ENCODE results near the gene BPTF. TPM values are rescaled to one million over a fixed set of nuclear protein-coding genes. Genes with fewer than 3 reads are reported as not detected.
"Not testable (repeated sequence)": the region's sequence is repeated elsewhere in the genome, so short reads cannot be mapped to it uniquely, and the experiment has no call there.

BPTF gene
- total and polyA plus RNA-seq, 9 donors: 54.5 to 83.2 (median 62.4) TPM

DNA sequence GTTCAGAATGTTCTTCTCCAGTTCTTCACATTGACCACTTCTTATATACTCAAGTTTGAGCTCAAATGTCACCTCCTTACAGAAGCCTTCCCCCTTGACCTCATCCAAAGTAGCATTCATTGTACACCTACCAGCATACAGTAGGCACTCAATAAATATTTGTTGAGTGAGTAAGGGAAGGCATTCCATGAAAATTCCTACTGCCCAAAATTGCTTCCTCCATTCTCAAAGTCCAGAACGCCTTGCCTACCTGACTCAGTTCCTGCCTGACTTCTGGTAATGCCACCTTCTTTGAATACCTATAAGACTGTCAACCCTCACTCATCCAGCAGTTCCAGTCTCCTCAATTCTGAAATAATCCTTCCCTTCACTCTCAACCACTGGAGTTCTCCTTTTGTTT, 14.8 kb upstream of the BPTF start:
- Histone ChIP-seq H3K9me3 (replicated peaks; ENCODE audit: control insufficient read depth, low read depth, low read length) (no peaks in the 10 kb centered on the region), H3K27ac (ENCODE audit: low read length) (no peak overlapping the region), H3K4me1 (ENCODE audit: control insufficient read depth, insufficient read depth, low read length) (no peaks in the 10 kb centered on the region), H3K36me3 (ENCODE audit: control insufficient read depth, insufficient read depth, low read length) (no peaks in the 10 kb centered on the region), H3K4me3 (ENCODE audit: low read length) (no peak overlapping the region), H3K27me3 (ENCODE audit: control insufficient read depth, insufficient read depth, low read length) (no peaks in the 10 kb centered on the region)
- WGBS (ENCODE audit: insufficient coverage): 92% methylated on average over 1 of the region's 1 CpG
- DNase-seq: no peak

DNA sequence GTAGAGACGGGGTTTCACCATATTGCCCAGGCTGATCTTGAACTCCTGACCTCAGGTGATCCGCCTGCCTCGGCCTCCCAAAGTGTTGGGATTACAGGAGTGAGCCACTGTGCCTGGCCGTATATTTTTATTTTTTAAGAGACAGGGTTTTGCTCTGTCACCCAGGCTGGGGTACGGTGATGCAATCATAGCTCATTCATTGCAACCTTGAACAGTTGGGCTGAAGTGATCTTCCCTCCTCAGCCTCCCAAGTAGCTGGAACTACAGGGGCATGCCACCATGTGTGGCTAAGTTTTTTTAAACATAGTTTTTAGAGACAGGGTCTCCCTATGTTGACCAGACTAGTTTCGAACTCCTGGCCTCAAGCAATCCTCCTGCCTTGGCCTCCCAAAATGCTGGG, 12.9 kb upstream of the BPTF start:
- H3K36me3 ChIP-seq (ENCODE audit: control insufficient read depth, insufficient read depth, low read length); H3K9me3 ChIP-seq (replicated peaks; ENCODE audit: control insufficient read depth, low read depth, low read length); H3K4me3 ChIP-seq (ENCODE audit: low read length); DNase-seq; H3K27ac ChIP-seq (ENCODE audit: low read length); H3K27me3 ChIP-seq (ENCODE audit: control insufficient read depth, insufficient read depth, low read length); H3K4me1 ChIP-seq (ENCODE audit: control insufficient read depth, insufficient read depth, low read length): not testable (repeated sequence)
- 83% methylated on average over 5 of the region's 6 CpGs for WGBS (ENCODE audit: insufficient coverage)

DNA sequence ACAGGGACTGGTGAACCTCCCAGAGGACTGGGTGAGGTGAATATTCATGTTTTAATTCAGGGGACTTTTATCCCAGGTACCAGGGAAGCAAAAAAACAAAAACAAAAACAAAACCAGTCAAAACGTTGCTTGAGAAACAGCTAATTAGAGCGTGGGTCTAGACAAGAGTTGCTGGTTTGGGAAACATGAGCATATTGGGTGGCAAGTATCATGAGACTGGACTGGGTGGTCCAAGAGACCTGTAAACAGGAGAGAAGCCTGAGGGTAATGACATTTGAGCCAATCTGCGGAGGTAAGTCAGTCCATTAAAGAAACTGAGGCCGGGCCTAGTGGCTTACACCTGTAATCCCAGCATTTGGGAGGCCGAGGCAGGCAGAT, 11.5 kb upstream of the BPTF start:
- Histone ChIP-seq H3K27ac (ENCODE audit: low read length) (no peak overlapping the region), H3K4me3 (ENCODE audit: low read length) (no peak overlapping the region), H3K9me3 (replicated peaks; ENCODE audit: control insufficient read depth, low read depth, low read length) (no peaks in the 10 kb centered on the region), H3K27me3 (ENCODE audit: control insufficient read depth, insufficient read depth, low read length) (no peaks in the 10 kb centered on the region), H3K36me3 (ENCODE audit: control insufficient read depth, insufficient read depth, low read length) (no peaks in the 10 kb centered on the region), H3K4me1 (ENCODE audit: control insufficient read depth, insufficient read depth, low read length) (no peaks in the 10 kb centered on the region)
- WGBS (ENCODE audit: insufficient coverage): 85% methylated on average over 5 of the region's 5 CpGs
- DNase-seq: no peak

DNA sequence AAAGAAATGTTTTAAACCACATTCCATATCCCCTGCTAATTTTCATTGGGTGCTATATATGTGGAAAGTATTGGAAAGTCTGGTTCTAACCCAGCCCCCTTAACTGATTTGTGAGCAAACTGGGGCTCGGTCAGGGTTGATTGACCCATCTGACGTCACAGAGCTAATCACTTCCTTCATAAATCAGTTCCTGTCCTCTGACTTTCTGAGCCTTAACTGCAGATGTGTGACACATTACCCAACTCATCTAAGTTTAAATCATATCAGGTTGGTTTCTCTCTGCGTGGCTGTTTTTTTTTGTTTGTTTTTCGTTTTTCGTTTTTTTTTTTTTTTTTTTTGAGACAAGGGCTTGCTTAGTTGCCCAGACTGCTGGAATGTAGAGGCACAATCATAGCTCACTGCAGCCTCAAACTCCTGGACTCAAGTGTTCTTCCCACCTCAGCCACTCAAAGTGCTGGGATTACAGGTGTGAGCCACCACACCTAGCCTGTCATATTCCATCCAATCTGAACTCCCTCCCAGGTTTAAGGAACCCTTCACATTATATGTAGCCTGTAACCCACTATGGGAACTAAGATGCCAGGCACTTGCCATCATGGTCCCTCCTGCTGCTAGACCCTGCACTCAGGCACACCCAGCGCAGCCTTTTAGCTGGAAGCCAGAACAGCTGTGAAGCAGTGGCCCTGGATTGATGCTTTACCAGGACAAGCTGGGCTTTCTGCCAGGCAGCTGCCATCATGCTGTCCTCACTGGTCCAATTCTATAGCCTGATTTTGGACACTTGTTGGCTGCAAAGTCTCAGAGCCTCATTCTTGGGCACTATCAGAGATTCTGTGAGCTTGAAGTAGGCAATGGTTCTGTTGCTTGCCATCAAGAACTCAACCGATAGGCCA, 6.9 kb upstream of the BPTF start:
- Histone ChIP-seq H3K36me3 (ENCODE audit: control insufficient read depth, insufficient read depth, low read length) (no peaks in the 10 kb centered on the region), H3K27me3 (ENCODE audit: control insufficient read depth, insufficient read depth, low read length) (no peaks in the 10 kb centered on the region), H3K27ac (ENCODE audit: low read length) (no peak overlapping the region), H3K9me3 (replicated peaks; ENCODE audit: control insufficient read depth, low read depth, low read length) (no peaks in the 10 kb centered on the region), H3K4me1 (ENCODE audit: control insufficient read depth, insufficient read depth, low read length) (no peaks in the 10 kb centered on the region), H3K4me3 (ENCODE audit: low read length) (no peak overlapping the region)
- 100% methylated on average over 2 of the region's 7 CpGs for WGBS (ENCODE audit: insufficient coverage)
- DNase-seq: peak; percentile 34

DNA sequence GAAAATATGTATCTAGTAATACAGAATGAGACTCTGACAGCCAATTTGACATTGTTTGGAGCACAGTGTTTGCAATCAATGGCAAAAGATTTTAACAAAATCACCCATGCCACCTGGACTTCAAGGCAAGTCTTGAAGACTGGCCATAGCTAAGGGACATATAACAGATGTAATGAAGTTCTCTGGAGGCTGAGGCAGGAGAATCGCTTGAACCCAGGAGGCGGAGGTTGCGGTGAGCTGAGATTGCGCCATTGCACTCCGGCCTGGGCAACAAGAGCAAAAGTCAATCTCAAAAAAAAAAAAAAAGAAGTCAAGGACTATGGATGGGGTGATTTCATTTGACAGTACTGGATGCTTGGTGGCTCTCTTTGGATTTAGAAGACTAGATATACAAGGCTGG, 5.6 kb upstream of the BPTF start:
- H3K36me3 ChIP-seq (ENCODE audit: control insufficient read depth, insufficient read depth, low read length): no peaks in the 10 kb centered on the region
- 98% methylated on average over 5 of the region's 5 CpGs for WGBS (ENCODE audit: insufficient coverage)
- H3K27ac ChIP-seq (ENCODE audit: low read length): no peak overlapping the region
- no peak overlapping the region for H3K4me3 ChIP-seq (ENCODE audit: low read length)
- no peaks in the 10 kb centered on the region for H3K9me3 ChIP-seq (replicated peaks; ENCODE audit: control insufficient read depth, low read depth, low read length)
- DNase-seq: no peak
- H3K4me1 ChIP-seq (ENCODE audit: control insufficient read depth, insufficient read depth, low read length): peaks cover 4% of the 10 kb centered on the region
- H3K27me3 ChIP-seq (ENCODE audit: control insufficient read depth, insufficient read depth, low read length): no peaks in the 10 kb centered on the region

DNA sequence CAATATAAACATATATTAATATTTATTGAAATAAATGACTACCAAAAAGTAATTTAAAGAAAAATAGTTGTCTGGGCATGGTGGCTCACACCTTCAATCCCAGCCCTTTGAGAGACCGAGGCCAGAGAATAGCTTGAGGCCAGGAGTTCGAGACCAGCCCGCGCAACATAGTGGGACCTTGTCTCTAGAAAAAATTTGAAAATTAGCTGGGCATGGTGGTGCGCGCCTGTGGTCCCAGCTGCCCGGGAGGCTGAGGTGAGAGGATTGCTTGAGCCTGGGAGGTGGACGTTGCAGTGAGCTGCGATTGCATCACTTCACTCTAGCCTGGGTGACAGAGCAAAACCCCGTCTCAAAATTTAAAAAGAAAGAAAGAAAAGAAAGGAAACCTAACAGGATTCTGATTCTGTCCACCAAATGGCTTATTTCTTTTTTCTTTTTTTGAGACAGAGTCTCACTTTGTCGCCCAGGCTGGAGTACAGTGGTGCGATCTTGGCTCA, 3.4 kb upstream of the BPTF start:
- H3K27ac ChIP-seq (ENCODE audit: low read length): no peak overlapping the region
- DNase-seq: no peak
- no peaks in the 10 kb centered on the region for H3K9me3 ChIP-seq (replicated peaks; ENCODE audit: control insufficient read depth, low read depth, low read length)
- WGBS (ENCODE audit: insufficient coverage): 97% methylated on average over 7 of the region's 12 CpGs
- H3K27me3 ChIP-seq (ENCODE audit: control insufficient read depth, insufficient read depth, low read length): no peaks in the 10 kb centered on the region
- no peak overlapping the region for H3K4me3 ChIP-seq (ENCODE audit: low read length)
- H3K36me3 ChIP-seq (ENCODE audit: control insufficient read depth, insufficient read depth, low read length): no peaks in the 10 kb centered on the region
- H3K4me1 ChIP-seq (ENCODE audit: control insufficient read depth, insufficient read depth, low read length): peaks cover 5% of the 10 kb centered on the region

DNA sequence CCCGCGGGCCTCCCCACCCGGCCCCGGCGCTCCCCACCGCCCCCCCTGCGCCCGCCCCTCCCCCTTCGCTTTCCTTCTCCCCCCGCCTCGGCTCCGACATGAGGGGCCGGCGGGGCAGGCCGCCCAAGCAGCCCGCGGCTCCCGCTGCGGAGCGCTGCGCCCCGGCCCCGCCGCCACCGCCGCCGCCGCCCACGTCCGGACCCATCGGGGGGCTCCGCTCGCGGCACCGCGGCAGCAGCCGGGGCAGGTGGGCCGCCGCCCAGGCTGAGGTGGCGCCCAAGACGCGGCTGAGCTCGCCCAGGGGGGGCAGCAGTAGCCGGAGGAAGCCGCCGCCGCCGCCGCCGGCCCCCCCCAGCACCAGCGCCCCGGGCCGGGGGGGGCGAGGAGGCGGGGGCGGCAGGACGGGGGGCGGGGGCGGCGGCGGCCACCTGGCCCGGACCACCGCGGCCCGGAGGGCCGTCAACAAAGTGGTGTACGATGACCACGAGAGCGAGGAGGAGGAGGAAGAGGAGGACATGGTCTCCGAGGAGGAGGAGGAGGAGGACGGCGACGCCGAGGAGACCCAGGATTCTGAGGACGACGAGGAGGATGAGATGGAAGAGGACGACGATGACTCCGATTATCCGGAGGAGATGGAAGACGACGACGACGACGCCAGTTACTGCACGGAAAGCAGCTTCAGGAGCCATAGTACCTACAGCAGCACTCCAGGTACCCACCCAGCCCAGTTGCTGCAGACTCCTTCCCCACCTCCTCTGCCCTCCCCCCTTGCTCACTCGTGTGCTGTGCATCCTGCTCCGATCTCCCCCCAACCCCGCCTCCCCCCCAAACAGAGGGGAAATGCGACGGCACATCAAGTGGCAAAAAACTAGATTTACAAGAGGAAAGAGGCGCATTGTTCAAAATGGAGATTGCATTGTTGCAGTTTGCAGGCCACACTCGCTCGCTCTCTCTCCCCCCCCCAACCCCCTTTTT, 611 bp downstream of the BPTF start:
- WGBS (ENCODE audit: insufficient coverage): under 1% methylated on average over 40 of the region's 94 CpGs
- peak overlapping the region; percentile 88 for H3K27ac ChIP-seq (ENCODE audit: low read length)

DNA sequence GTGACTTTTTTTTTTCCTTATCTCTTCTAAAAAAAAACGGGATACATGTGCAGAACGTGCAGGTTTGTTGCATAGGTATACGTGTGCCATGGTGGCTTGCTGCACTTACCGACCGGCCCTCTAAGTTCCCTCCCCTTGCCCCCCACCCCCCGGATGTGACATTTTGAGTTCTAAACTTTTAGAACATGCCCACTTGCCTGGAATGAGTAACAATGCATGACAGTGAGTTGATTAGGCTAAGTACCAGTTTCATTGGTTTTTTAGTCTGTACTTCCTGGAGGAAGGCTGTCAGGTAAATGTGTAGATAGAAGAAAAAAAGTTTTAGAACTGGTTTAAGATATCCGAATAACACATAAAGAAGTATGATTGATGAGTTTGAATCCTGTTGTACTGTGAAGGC, 4.0 kb downstream of the BPTF start:
- no peak overlapping the region for H3K27ac ChIP-seq (ENCODE audit: low read length)
- no peak overlapping the region for H3K4me3 ChIP-seq (ENCODE audit: low read length)
- peaks cover 16% of the 10 kb centered on the region for H3K4me1 ChIP-seq (ENCODE audit: control insufficient read depth, insufficient read depth, low read length)
- H3K27me3 ChIP-seq (ENCODE audit: control insufficient read depth, insufficient read depth, low read length): no peaks in the 10 kb centered on the region
- no peaks in the 10 kb centered on the region for H3K9me3 ChIP-seq (replicated peaks; ENCODE audit: control insufficient read depth, low read depth, low read length)
- H3K36me3 ChIP-seq (ENCODE audit: control insufficient read depth, insufficient read depth, low read length): peaks cover 3% of the 10 kb centered on the region
- DNase-seq: no peak
- no CpG with 5 or more reads among the region's 7 CpGs for WGBS (ENCODE audit: insufficient coverage)

More for the DNA sequence above, 611 bp downstream of the BPTF start:
- H3K4me3 ChIP-seq (ENCODE audit: low read length): peak overlapping the region; percentile 81
- peaks cover 17% of the 10 kb centered on the region for H3K4me1 ChIP-seq (ENCODE audit: control insufficient read depth, insufficient read depth, low read length)
- not testable (repeated sequence) for H3K9me3 ChIP-seq (replicated peaks; ENCODE audit: control insufficient read depth, low read depth, low read length); H3K27me3 ChIP-seq (ENCODE audit: control insufficient read depth, insufficient read depth, low read length); H3K36me3 ChIP-seq (ENCODE audit: control insufficient read depth, insufficient read depth, low read length)
- DNase-seq: peak; percentile 70

DNA sequence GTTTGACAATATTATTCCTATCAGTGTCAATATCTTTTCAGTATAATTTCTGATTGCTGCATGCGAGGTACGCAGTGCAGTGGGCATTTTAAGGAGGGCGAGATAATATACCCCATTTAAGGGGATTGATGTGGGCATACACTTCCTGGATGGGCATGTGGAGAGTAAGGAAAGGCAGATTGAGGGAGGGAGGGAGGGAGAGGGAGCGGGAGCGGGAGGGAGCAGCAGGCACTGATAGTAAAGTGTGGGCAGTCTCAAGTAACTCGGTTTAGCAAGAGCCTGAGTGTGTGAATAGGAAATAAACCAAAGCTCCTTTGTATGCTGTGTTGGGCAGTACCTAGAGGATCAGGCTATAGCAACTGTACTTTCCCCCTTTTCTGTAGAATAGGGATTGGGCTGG, 5.1 kb downstream of the BPTF start:
- Histone ChIP-seq H3K27ac (ENCODE audit: low read length) (no peak overlapping the region), H3K27me3 (ENCODE audit: control insufficient read depth, insufficient read depth, low read length) (no peaks in the 10 kb centered on the region), H3K36me3 (ENCODE audit: control insufficient read depth, insufficient read depth, low read length) (peaks cover 3% of the 10 kb centered on the region), H3K4me3 (ENCODE audit: low read length) (no peak overlapping the region), H3K4me1 (ENCODE audit: control insufficient read depth, insufficient read depth, low read length) (peaks cover 12% of the 10 kb centered on the region), H3K9me3 (replicated peaks; ENCODE audit: control insufficient read depth, low read depth, low read length) (no peaks in the 10 kb centered on the region)
- DNase-seq: no peak
- WGBS (ENCODE audit: insufficient coverage): 68% methylated on average over 3 of the region's 6 CpGs

DNA sequence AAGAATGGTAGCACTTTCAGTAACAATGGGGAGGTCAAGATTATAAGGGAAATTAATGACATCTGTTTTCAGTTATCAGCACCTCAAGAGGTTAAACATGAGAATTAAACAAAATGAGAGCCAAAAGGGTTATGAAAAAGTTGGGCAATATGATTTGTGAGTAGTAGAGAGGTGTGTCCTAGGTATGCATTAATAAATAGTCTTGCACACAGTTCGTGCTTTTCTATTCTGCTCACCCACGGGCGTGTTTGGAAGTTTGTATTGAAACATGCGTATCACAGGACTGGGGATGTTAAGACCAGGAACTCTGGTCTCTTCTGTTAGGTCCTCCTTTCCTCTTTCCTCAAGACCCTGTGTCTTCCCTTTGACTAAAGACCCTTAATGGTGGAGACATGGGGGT, 6.0 kb downstream of the BPTF start:
- peaks cover 12% of the 10 kb centered on the region for H3K4me1 ChIP-seq (ENCODE audit: control insufficient read depth, insufficient read depth, low read length)
- no peaks in the 10 kb centered on the region for H3K27me3 ChIP-seq (ENCODE audit: control insufficient read depth, insufficient read depth, low read length)
- no peak overlapping the region for H3K4me3 ChIP-seq (ENCODE audit: low read length)
- DNase-seq: no peak
- no peak overlapping the region for H3K27ac ChIP-seq (ENCODE audit: low read length)
- WGBS (ENCODE audit: insufficient coverage): 68% methylated on average over 3 of the region's 4 CpGs
- peaks cover 3% of the 10 kb centered on the region for H3K36me3 ChIP-seq (ENCODE audit: control insufficient read depth, insufficient read depth, low read length)
- H3K9me3 ChIP-seq (replicated peaks; ENCODE audit: control insufficient read depth, low read depth, low read length): no peaks in the 10 kb centered on the region
